RWPE1 (cell line): Measurements from ENCODE around the gene FAF2.

ENCODE experiments used
- CTCF ChIA-PET: fragments of 350-600 bp; sonication (Branson Sonifier 250); formaldehyde crosslinking; extraction: SDS; loops from one replicate; lab custom pipeline; 2021; lab: Yijun Ruan, JAX
- POLR2A ChIA-PET: fragments of 400-600 bp; formaldehyde crosslinking; extraction: SDS; loops from one replicate; lab custom pipeline; 2020; ENCODE audit warnings: antibody characterized with exemption; ENCODE audit not compliant: low non-redundant PET; lab: Yijun Ruan, JAX
- DNase-seq: peaks from one replicate; pipeline ENCODE4 v3.0.0; 2012; ENCODE audit warnings: low spot score
- H3K27ac ChIP-seq: fragments of 450-650 bp; 2 replicates; pipeline ENCODE4 v1.5.1; 2017
- TF ChIP-seq, protein P1 (sequence below): fragments of 450-650 bp; conservative IDR thresholded peaks from 2 replicates; pipeline ENCODE4 v1.5.1; 2017; ENCODE audit warnings: low read depth, mild to moderate bottlenecking

FAF2 gene

DNA sequence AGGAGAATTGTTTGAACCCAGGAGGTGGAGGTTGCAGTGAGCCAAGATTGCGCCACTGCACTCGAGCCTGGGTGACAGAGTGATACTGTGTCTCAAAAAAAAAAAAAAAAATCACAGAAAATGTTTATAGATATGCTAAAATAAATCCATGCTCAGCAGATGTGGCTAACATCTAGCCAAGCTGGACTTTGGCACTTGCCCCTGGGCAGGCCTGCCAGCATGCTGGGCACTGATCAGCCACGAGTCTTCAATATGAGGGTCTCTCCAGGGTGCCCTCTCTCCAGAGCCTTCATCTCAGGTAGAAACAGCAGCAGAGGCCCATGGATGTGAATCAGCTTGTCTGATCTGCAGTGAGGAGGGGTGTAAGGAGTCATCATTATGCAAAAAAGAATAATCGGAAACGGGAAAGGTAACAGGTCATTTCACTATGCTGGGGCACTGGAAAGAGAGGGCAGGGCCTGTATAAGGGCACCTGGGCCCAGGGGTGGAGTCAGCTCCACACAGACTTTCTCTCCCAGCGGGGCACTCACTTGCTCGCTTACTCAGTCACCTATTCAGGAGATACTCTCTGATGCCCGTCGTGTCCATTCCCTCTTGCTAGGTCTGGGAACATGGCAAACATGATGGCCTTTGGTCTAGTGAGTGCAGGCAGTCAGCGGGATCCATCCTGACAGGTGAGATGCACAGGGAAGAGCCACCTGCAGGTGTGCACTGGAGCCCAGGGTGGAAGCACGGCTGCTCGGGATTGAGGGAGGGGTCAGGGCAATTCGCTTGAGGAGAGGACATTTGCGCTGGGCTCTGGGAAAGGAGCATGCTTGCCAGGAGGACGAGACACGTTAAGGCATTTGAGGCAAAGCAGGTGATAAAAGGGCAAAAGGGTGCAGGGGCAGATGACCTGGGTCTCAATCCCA lies 71.9 kb downstream of the FAF2 start:
- TF ChIP-seq, protein P1, sequence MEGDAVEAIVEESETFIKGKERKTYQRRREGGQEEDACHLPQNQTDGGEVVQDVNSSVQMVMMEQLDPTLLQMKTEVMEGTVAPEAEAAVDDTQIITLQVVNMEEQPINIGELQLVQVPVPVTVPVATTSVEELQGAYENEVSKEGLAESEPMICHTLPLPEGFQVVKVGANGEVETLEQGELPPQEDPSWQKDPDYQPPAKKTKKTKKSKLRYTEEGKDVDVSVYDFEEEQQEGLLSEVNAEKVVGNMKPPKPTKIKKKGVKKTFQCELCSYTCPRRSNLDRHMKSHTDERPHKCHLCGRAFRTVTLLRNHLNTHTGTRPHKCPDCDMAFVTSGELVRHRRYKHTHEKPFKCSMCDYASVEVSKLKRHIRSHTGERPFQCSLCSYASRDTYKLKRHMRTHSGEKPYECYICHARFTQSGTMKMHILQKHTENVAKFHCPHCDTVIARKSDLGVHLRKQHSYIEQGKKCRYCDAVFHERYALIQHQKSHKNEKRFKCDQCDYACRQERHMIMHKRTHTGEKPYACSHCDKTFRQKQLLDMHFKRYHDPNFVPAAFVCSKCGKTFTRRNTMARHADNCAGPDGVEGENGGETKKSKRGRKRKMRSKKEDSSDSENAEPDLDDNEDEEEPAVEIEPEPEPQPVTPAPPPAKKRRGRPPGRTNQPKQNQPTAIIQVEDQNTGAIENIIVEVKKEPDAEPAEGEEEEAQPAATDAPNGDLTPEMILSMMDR, result no peak
- H3K27ac ChIP-seq, result no peak overlapping the region
- ChIA-PET CTCF (interaction anchor here (0.6 to 1.1 kb wide), 3 partner anchors 11 to 39 kb away, joined by 3 to 4 read pairs (median 4); no protein-coding TSS in a partner anchor), POLR2A (no interaction called here)
- no peak for DNase-seq

DNA sequence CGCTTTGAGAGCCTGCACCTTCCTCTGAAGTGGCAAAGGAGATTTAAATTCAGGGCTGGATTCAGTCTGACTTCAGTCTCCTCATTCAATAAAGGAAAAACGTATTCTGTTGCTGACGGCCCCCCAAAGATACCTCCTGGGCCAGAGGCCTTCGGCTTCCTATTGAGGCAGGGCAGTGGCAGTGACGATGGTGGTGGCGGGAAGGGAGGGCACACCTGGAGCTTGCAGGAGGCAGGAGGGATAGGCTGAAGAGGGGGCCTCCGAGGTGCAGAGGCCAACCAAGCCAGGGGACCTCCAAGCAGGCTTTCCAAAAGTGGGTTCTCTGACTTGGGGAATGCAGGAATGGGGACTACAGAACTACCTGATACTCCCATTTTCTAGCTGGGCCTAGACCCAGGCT lies 73.1 kb downstream of the FAF2 start:
- no peak for DNase-seq
- CTCF ChIA-PET, result no interaction called here
- H3K27ac ChIP-seq, result peak overlapping the region; percentile 11; the same call in 1 of the 2 replicates
- TF ChIP-seq, protein P1, result no peak
- POLR2A ChIA-PET, result no interaction called here

DNA sequence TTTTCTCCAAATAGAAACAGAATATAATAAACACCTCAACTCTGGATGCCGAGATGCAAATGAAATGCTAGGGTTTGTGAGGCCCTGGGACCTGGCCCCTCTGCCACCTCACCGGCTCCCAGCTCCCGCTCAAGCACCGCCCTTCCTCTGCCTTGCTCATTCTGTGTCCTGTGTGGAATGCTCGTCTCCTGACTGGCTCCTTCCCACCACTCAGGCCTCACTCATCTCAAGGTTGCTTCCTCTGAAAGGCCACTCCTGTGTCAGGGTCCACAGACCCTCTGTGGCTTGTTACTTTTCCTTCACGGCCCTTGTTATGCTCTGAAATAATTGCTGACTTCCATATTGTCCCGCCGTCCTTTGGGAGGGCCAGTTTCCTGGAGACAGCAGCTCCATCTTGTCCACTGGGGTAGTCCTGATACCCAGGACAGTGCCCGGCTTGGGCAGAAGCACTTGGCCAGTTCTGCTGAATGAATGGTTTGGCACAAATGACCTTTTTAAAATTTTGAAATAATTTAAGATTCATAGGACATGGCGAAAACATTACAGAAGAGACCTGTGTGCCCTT lies 73.6 kb downstream of the FAF2 start:
- H3K27ac ChIP-seq, result peak overlapping the region; percentile 11; the same call in 1 of the 2 replicates
- TF ChIP-seq, protein P1, result no peak
- POLR2A ChIA-PET, result no interaction called here
- CTCF ChIA-PET, result no interaction called here
- DNase-seq, result no peak

DNA sequence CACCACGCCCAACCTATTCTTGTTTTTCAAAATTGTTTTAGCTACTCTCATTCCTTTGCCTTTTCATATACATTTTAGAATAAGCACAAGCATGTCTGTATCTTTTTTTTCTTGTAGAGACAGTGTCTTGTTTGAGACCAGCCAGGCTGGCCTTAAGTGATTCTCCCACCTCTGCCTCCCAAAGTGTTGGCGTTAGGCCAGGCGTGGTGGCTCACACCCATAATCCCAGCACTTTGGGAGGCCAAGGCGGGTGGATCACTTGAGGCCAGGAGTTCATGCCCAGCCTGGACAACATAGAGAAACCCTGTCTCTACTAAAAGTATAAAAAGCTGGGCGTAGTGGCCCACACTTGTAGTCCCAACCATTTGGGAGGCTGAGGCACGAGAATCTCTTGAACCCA lies 76.0 kb downstream of the FAF2 start:
- TF ChIP-seq, protein P1, result no peak
- ChIA-PET POLR2A (interaction anchor here (0.6 kb wide), 1 partner anchor 20 kb away, joined by 3 read pairs; no protein-coding TSS in a partner anchor), CTCF (interaction anchor here (0.6 kb wide), 1 partner anchor 495 kb away, joined by 6 read pairs; no protein-coding TSS in a partner anchor)
- H3K27ac ChIP-seq, result peak overlapping the region; percentile 76
- DNase-seq, result no peak

DNA sequence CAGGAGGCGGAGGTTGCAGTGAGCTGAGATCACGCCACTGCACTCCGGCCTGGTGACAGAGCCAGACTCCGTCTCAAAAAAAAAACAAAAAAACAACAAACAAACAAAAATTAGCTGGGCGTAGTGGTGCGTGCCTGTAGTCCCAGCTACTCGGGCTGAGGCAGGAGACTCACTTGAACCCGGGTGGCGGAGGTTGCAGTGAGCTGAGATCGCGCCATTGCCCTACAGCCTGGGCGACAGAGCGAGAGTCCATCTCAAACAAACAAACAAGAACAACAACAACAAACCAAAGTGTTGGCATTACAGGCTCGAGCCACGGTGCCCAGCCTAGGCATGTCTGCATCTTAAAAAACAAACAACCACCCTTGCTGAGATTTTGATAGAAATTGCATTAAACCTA lies 76.8 kb downstream of the FAF2 start:
- CTCF ChIA-PET, result no interaction called here
- TF ChIP-seq, protein P1, result no peak
- POLR2A ChIA-PET, result no interaction called here
- no peak for DNase-seq
- peak overlapping the region; percentile 76; the same call in 1 of the 2 replicates for H3K27ac ChIP-seq

DNA sequence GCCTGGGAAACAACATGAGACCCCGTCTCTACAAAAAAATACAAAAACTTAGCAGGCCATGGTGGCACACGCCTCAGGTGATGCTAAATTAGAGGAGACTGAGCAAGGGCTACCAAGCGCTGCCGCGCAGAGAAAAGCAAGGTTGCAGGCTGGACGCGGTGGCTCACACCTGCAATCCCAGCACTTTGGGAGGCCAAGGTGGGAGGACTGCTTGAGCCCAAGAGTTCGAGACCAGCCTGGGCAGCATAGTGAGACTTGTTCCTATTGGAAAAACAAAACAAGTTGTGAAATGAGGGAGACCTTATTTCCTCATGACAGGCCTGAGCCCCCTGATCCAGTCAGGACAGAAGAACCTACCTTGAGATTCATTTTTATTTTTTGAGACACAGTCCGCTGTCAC lies 77.5 kb downstream of the FAF2 start:
- no peak for DNase-seq
- ChIA-PET CTCF (no interaction called here), POLR2A (no interaction called here)
- peak overlapping the region; percentile 31 for H3K27ac ChIP-seq
- TF ChIP-seq, protein P1, result no peak
